ENCODE results near the gene SOS2. TPM values are rescaled to one million over a fixed set of nuclear protein-coding genes. Genes with fewer than 3 reads are reported as not detected.

The SOS2 gene
- polyA plus RNA-seq, 1 donor (not counting 4 experiments of a cell fraction or from before 2014, with no cell fraction given), result 13.0 TPM

GRCh38 chr14:50088117-50088515, 143.3 kb downstream of the SOS2 start:
- H3K4me2 ChIP-seq (ENCODE audit: control insufficient read depth, extremely low read depth, insufficient read depth, low read depth, low read length), result no peak overlapping the region
- dilution Hi-C loops (cut with MboI; ENCODE audit: extremely low pct_ligation_motif_present, low sequenced_read_pairs), result no loop called here
- no peaks in the 10 kb centered on the region for H3K9me3 ChIP-seq (ENCODE audit: control insufficient read depth, low read depth, low read length)
- no peak for TF ChIP-seq EZH2 (IDR thresholded peaks at IDR 0.05; ENCODE audit: low read length)
- no peak for TF ChIP-seq CTCF (optimal IDR thresholded peaks at IDR 0.05 in 1 of 3, IDR thresholded peaks at IDR 0.05 in 1 of 3, conservative IDR thresholded peaks at IDR 0.05 in 1 of 3; ENCODE audit: extremely low read depth in 1 of 3, insufficient read depth in 2 of 3, low read length in 3 of 3)
- no peak overlapping the region for H3K4me3 ChIP-seq (ENCODE audit: control insufficient read depth in 2 of 3, extremely low read depth in 1 of 3, insufficient read depth in 2 of 3, low read depth in 1 of 3, low read length in 3 of 3)
- DNase-seq (ENCODE audit: low read depth, low spot score) (no peak), FAIRE-seq (no peak)
- H3K27me3 ChIP-seq (ENCODE audit: control insufficient read depth, extremely low read depth, insufficient read depth, low read length), result no peaks in the 10 kb centered on the region
- no peak overlapping the region for H3K9ac ChIP-seq (ENCODE audit: control insufficient read depth, extremely low read depth, insufficient read depth, low read length)
- H3K79me2 ChIP-seq (ENCODE audit: control insufficient read depth, insufficient read depth, low read length), result no peaks in the 10 kb centered on the region
- peaks cover 0 to 3% of the 10 kb centered on the region in 2 experiments for H3K36me3 ChIP-seq (ENCODE audit: control insufficient read depth in 2 of 2, extremely low read depth in 1 of 2, insufficient read depth in 2 of 2, low read length in 2 of 2)
- no peaks in the 10 kb centered on the region for H3K9me1 ChIP-seq (ENCODE audit: control insufficient read depth, extremely low read depth, insufficient read depth, low read length)
- H3K27ac ChIP-seq (ENCODE audit: control insufficient read depth, insufficient read depth, low read length), result no peak overlapping the region
- H3K4me1 ChIP-seq (ENCODE audit: control insufficient read depth, extremely low read depth, insufficient read depth, low read length), result peaks cover 6% of the 10 kb centered on the region
- no peaks in the 10 kb centered on the region for H4K20me1 ChIP-seq (ENCODE audit: control insufficient read depth, extremely low read depth, insufficient read depth, low read length)
- H2AFZ ChIP-seq (ENCODE audit: control insufficient read depth, low read length), result no peak overlapping the region

- dilution Hi-C loops (cut with MboI; ENCODE audit: extremely low pct_ligation_motif_present, low sequenced_read_pairs), result no loop called here
- no peak overlapping the region for H3K4me3 ChIP-seq (ENCODE audit: control insufficient read depth in 2 of 3, extremely low read depth in 1 of 3, insufficient read depth in 2 of 3, low read depth in 1 of 3, low read length in 3 of 3)
These were observed 143.8 kb downstream of the SOS2 start for GRCh38 chr14:50087341-50088116.

More at GRCh38 chr14:50087341-50088116, 143.8 kb downstream of the SOS2 start:
- Histone ChIP-seq H3K9ac (ENCODE audit: control insufficient read depth, extremely low read depth, insufficient read depth, low read length) (no peak overlapping the region), H4K20me1 (ENCODE audit: control insufficient read depth, extremely low read depth, insufficient read depth, low read length) (no peaks in the 10 kb centered on the region), H3K79me2 (ENCODE audit: control insufficient read depth, insufficient read depth, low read length) (no peaks in the 10 kb centered on the region), H2AFZ (ENCODE audit: control insufficient read depth, low read length) (no peak overlapping the region), H3K27me3 (ENCODE audit: control insufficient read depth, extremely low read depth, insufficient read depth, low read length) (no peaks in the 10 kb centered on the region), H3K4me2 (ENCODE audit: control insufficient read depth, extremely low read depth, insufficient read depth, low read depth, low read length) (no peak overlapping the region), H3K9me3 (ENCODE audit: control insufficient read depth, low read depth, low read length) (no peaks in the 10 kb centered on the region), H3K36me3 (ENCODE audit: control insufficient read depth in 2 of 2, extremely low read depth in 1 of 2, insufficient read depth in 2 of 2, low read length in 2 of 2) (peaks cover 0 to 3% of the 10 kb centered on the region in 2 experiments), H3K27ac (ENCODE audit: control insufficient read depth, insufficient read depth, low read length) (no peak overlapping the region), H3K4me1 (ENCODE audit: control insufficient read depth, extremely low read depth, insufficient read depth, low read length) (peaks cover 9% of the 10 kb centered on the region), H3K9me1 (ENCODE audit: control insufficient read depth, extremely low read depth, insufficient read depth, low read length) (no peaks in the 10 kb centered on the region)
- FAIRE-seq, result no peak
- no peak for TF ChIP-seq CTCF (optimal IDR thresholded peaks at IDR 0.05 in 1 of 3, IDR thresholded peaks at IDR 0.05 in 1 of 3, conservative IDR thresholded peaks at IDR 0.05 in 1 of 3; ENCODE audit: extremely low read depth in 1 of 3, insufficient read depth in 2 of 3, low read length in 3 of 3)
- no peak for TF ChIP-seq EZH2 (IDR thresholded peaks at IDR 0.05; ENCODE audit: low read length)
- DNase-seq (ENCODE audit: low read depth, low spot score), result no peak

Measured in keratinocyte (primary cell).